Anterior cingulate cortex (tissue), 58 donors: Measurements from ENCODE around the gene SHANK1.
"Not testable (repeated sequence)": the region's sequence is repeated elsewhere in the genome, so short reads cannot be mapped to it uniquely, and the experiment has no call there.

Experiments used
- DNase-seq, 58 donors: peaks; one replicate each; lab custom pipeline; 2025; lab: John Stamatoyannopoulos, UW

The SHANK1 gene

DNA sequence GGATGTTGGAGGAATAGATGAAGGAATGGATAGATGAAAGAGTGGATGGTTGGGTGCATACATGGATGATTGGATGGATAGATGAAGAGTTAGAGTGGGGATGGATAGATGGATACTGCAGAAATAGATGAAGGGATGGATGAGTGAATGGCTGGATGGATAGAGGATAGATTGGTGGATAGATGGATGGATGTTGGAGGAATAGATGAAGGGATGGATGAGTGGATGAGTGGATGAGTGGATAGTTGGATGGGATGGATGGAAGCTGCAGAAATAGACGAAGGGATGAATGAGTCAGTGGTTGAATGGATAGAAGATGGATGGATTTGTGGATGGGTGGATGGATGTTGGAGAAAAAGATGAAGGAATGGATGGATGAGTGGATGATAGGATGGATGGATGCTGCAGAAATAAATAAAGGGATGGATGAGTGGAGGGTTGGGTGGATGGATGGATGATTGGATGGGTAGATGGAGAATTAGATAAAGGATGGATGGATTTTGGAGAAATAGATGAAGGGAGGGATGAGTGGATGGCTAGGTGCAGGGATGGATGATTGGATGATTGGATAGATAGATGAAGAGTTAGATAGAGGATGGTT, 75.2 kb downstream of the SHANK1 start:
- no peak for DNase-seq

- no peak for DNase-seq
These were observed 79.2 kb downstream of the SHANK1 start for GRCh38 chr19:50640368-50640767.

GRCh38 chr19:50639121-50640112, 80.2 kb downstream of the SHANK1 start, which contains the start of gene SYT3:
Gene SYT3 (minus strand): TSS chr19:50639881. CDS start chr19:50637411, 2,470 bp downstream.
- peak in 56 of 58 donors; percentile 1 to 86 (median 56) for DNase-seq

DNA sequence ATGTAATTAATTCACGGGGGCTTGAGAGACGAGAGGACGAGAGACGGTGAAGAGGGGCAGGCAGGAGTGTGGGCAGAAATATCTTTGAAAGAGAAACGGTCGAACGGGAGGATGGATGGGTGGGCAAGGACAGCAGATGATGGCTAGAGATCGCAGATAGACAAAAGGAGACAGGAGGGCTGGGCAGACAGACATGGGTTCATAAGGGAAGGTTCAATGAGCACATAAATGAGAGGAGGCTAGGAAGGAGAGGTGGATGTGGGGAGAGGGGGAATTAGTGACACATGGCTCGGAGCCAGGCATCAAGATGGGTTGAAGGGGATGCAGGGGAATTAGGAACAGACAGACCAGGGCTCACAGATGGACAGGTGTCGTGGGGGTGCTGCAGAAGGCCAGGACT, 81.0 kb downstream of the SHANK1 start:
- no peak for DNase-seq

DNA sequence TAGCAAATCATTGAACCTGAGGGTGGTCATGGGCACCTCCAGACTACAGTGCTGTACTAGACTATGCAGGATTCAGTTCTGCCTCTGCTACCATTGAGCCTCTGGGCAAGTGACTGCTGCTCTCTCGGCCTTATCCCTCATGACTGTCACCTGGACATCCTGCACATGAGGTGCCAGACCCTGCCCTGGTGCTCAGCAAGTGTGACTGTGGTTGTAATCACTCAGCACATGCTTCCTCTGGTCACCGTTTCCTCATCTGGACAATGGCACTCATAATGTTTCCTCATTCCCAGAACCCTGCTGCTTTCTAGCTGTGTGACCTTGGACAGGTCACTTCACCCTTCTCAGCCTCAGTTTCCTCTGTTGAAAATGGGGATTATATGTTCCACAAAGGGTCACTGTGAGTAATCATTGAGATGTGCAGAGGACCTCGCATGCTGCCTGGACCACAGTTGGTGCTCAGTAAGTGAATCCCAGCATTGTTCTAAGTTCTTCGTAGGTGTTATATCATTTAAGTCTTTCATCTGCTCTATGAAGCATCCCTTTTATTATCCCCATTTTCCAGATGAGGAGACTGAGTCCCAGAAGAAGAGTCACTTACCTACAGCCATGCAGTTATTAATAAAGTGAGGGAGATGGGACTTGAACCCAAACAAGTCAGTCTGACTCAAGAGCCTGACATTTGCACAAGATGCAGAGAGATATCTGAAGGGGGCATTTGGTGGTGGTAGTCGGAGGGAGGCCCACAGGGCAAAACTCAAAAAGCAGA, 83.1 kb downstream of the SHANK1 start:
- no peak for DNase-seq

GRCh38 chr19:50633973-50634372, 85.6 kb downstream of the SHANK1 start:
- DNase-seq, result no peak

DNA sequence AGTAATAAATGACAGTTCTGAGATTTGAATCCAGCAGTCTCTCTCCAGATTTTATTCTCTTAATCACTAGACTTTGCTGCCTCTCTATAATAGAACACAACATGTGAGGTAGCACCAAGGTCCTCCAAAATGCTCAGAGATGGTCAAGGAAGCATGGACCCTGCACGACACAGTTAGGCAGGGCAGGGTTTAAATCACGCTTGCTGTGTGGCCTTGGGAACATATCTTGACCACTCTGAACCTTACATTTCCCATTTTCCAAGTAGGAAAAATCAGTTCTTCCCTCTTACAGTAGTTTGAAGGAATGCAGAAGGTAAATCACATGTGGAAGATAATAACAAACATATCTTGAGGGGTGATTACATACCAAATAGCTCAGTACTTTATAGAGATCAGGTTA, 86.2 kb downstream of the SHANK1 start:
- no peak for DNase-seq

DNA sequence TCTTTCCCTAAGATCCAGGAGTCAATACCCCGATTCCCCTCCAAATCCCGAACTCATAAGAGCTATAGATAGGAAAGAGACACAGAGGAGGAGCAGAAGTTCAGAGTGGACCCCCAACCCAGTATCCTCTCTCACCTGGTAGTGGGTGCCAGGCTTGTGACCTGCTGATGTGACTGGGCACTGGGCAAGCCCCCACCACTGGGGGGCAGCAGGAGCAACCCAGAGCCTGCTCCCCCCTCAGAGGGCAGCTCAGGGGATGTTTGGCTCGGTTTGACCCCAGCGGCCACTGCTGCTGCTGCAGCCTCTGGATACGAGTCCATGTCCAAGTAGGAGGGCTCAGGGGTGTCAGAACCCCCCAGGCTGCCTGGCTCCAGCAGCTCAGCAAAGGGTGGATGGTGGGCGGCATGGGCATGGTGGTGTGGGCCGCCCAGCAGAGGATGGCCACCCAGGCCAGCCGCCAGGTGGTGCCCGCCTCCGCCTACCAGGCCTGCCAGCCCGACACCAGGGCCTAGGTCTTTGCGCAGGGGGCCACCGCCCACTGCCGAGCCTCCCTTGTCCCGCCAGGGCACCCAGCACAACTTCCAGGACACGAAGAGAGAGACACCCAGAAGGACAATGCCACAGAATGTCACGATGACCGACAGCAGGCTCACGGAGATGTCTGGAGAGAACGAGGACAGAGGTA, 87.3 kb downstream of the SHANK1 start:
- no peak for DNase-seq

GRCh38 chr19:50629801-50630200, 89.8 kb downstream of the SHANK1 start:
- DNase-seq, result no peak

- DNase-seq, result no peak
These were observed 90.4 kb downstream of the SHANK1 start for GRCh38 chr19:50629194-50629593.

GRCh38 chr19:50628551-50628950, 91.1 kb downstream of the SHANK1 start:
- DNase-seq, result no peak

- no peak for DNase-seq
These were observed 91.5 kb downstream of the SHANK1 start for GRCh38 chr19:50628146-50628545.

GRCh38 chr19:50626795-50627194, 92.8 kb downstream of the SHANK1 start:
- DNase-seq, result no peak

- DNase-seq, result no peak
These were observed 93.6 kb downstream of the SHANK1 start for GRCh38 chr19:50626011-50626410.

DNA sequence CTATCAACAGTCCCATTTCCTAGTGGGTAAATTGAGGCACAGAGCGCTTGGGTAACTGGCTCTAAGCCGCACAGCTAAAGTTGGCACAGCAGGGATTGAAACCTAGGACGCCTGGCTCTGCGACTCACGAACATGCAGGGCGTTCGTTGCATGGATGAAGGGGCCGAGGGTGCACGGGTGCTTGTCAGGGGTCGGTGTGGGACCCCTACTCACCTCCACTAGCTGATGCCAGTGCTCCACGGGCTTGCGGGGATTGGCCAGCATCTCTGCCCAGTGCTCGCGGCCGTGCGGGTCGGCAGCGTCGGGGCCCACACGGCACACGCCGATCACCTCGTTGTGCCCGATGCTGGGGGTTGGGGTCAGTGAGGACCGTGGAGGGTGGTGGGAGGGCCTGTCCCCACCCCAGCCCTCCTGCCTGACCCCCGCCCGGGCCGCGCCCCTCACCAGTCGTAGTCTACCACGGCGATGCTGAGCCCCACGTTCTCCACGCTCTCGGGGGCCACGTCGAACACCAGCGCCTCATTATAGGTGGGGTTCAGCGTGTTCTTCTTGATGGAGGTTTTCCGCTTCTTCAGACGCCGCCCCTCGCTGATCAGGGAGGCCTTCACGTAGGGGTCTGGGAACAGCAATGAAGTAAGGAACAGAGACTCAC, 94.5 kb downstream of the SHANK1 start:
- no peak for DNase-seq

- DNase-seq, result peak in 1 of 58 donors; percentile 7
These were observed 99.2 kb downstream of the SHANK1 start for GRCh38 chr19:50620394-50620906.

DNA sequence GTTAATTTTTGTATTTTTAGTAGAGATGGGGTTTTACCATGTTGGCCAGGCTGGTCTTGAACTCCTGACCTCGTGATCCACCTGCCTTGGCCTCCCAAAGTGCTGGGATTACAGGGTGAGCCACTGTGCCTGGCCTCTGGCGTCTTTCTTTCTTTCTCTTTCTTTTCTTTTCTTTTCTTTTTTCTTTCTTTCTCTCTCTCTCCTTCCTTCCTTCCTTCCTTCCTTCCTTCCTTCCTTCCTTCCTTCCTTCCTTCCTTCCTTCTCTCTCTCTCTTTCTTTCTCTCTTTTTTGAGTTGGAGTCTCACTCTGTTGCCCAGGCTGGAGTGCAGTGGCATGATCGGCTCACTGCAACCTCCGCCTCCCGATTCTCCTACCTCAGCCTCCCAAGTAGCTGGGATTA, 100.4 kb downstream of the SHANK1 start:
- not testable (repeated sequence) for DNase-seq

DNA sequence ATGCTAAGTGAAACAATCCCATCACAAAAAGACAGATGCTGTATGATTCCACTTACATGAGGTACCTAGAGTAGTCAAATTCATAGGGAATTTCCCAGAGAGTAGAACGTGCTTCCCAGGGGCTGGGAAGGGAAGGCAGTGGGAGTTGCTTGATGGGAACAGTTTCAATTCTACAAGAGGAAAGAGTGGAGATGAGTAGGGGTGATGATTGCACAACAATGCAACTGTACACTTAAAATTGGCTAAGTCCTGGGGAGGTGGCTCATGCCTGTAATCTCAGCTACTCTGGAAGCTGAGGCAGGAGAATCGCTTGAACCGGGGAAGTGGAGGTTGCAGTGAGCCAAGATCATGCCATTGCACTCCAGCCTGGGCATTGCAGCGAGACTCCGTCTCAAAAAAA, 101.2 kb downstream of the SHANK1 start:
- DNase-seq, result not testable (repeated sequence)
